Breast epithelium (tissue), 3 donors: Measurements from ENCODE around the gene CYTH4.

ENCODE experiments used
- CTCF ChIP-seq, 3 donors: fragments of 450-650 bp; IDR thresholded peaks; one replicate each; pipeline ENCODE4 v1.5.1; 2016 to 2017; ENCODE audit warnings: antibody characterized with exemption in 3 of 3, mild to moderate bottlenecking in 3 of 3, moderate library complexity in 3 of 3
- POLR2A ChIP-seq: fragments of 450-650 bp; IDR thresholded peaks from one replicate; pipeline ENCODE4 v1.6.1; 2016; ENCODE audit warnings: antibody characterized with exemption, mild to moderate bottlenecking, moderate library complexity
- POLR2AphosphoS5 ChIP-seq, 3 donors: sonication (generic); formaldehyde crosslinking; IDR thresholded peaks; one replicate each; pipeline ENCODE4 v1.6.1; 2017; ENCODE audit warnings: antibody characterized with exemption in 3 of 3

GRCh38 chr22:37239336-37240239 lies 42.7 kb upstream of the CYTH4 start:
- no peak for TF ChIP-seq CTCF (IDR thresholded peaks at IDR 0.05)
- TF ChIP-seq POLR2AphosphoS5 (IDR thresholded peaks at IDR 0.05): no peak
- no peak for TF ChIP-seq POLR2A
